Muscle of arm (tissue), 12 donors: Measurements from ENCODE around the gene VPS13D. TPM values are rescaled to one million over a fixed set of nuclear protein-coding genes. Genes with fewer than 3 reads are reported as not detected.

Experiments
- DNase-seq: peaks from one replicate; pipeline ENCODE4 v3.0.0-alpha.2; 2013
- polyA plus RNA-seq, 12 donors: library from polyadenylated mRNA; unstranded; fragments of 120-200 nt; gene quantifications; one replicate each; pipeline ENCODE4 v1.2.1, GENCODE V29; 2013; ENCODE audit not compliant: insufficient read length in 12 of 12

The VPS13D gene
- polyA plus RNA-seq, 12 donors = 13.2 to 32.7 (median 18.8) TPM; not detected in 1

DNA sequence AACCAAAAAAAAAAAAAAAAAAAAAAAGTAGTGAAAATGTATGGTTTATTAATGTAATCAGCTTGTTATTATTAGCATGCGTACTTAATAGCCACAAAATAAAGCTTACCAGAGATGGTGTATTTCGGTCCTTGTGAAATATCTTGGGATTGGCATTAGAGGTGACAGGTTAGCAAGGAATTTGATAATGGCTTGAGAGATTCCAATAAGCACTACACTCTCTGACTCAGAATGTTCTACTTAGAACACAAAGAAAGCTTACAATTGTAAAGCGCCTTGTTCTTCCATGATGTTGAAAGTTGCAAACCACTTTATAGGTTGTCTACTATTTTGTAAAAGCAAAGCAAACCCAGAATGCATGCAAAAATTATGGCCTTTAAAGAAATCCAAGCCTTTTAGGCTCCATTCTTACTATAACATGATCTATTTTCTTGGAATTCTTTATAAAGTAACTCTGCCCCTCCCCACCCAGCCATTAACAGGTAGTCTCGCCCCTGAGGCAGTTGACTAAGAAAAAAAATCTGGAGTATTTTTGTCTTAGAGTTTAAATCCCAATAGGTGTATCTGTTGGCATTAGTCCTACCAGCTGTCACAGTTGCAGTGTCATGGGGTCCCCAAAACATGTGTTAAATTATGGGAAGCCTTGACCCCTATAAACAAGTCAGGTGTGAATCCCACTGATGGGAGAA lies 259.0 kb downstream of the VPS13D start:
- no peak for DNase-seq

DNA sequence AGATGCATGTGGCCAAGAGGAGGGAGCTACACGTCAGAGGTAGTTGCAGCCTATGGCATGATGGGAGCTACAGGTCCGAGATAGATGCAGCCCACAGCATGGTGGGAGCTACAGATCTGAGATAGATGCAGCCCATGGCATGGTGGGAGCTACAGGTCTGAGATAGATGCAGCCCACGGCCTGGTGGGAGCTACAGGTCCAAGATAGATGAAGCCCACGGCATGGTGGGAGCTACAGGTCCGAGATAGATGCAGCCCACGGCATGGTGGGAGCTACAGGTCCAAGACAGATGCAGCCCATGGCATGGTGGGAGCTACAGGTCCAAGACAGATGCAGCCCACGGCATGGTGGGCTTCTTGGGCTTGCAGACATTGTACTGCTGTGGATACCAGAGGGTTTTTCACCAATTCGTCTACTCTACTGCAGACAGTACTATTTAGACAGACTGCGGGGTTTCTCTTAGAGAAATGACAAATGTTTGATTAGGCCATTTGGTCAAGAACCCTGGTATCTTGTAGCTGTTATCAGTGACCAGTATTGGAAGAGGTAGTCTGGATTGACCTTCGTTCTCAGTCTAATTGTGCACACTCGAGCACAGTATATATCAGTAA lies 260.8 kb downstream of the VPS13D start:
- no peak for DNase-seq

DNA sequence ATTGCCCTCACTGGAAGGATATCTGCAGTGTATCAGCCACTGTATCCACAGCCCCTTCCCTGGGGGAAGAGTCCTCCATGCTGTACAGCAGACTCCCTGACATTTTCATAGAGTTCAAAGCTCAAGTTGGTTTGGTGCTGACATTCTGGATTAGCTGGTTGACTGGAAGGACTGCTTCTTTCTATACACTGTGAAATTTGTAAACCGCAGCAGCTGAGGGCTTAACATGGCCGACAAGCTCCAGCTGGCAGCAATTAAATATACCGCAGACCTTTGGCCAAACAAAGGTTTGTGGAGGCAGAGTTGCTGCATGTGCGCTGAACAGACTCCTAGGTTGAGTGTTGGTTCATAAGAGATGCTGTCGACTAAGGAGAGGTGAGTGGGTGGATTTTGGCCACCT lies 261.8 kb downstream of the VPS13D start:
- DNase-seq = no peak

DNA sequence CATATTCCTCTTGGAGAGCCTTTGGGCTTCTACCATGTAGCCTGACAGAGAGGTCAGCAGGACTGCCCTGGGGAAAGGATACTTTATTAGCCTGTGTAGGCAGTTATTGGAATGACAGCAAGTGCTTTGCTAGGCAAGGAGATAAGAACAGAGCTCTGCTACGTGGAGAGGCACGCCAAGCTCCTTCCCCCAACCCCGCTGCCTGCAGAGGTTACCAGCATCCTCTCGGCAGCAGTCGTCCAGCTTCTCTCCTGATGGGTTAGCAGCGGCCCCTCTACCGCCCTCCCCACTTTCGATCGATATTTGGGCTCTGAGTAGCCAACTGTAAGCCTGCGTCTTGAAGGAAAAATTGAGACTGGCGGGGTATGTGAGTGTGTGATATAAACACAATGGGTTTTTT lies 265.9 kb downstream of the VPS13D start:
- no peak for DNase-seq

DNA sequence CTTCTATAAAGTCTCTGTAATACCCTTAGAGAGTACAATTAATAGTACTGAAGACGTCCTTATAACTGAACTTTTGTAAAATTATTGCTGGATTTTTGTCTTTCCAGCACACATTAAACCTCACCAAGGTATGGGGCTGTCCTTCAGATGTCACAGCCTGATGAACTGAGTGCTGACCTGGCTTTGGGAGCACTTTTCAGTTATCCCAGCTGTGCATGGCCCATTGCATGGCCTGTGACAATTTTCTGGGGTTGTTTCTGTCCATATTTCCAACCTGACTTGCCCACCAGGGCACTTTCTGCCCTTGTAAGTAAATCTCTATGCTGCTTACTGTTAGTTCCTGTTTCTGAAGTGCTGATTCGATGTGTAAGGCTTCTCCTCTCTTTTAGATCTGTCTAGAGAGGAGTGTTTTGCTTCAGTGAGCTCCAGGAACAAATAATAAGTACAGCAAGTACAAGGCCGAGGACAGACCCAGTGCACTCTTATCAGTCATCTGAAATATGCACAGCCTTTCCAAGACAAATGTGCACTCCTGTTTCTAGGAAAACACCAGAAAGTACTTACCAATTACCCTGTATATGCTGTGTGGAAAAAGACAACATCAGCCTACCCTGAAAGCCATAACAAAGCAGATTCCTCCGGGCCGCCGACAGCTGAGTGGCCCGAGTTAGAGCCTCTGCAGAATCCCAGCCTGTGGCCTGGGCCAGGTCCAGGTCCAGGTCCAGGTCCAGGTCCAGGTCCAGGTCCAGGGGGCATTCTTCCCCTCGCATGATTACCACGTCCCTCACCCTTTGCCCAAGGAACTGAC lies 266.5 kb downstream of the VPS13D start:
- no peak for DNase-seq

DNA sequence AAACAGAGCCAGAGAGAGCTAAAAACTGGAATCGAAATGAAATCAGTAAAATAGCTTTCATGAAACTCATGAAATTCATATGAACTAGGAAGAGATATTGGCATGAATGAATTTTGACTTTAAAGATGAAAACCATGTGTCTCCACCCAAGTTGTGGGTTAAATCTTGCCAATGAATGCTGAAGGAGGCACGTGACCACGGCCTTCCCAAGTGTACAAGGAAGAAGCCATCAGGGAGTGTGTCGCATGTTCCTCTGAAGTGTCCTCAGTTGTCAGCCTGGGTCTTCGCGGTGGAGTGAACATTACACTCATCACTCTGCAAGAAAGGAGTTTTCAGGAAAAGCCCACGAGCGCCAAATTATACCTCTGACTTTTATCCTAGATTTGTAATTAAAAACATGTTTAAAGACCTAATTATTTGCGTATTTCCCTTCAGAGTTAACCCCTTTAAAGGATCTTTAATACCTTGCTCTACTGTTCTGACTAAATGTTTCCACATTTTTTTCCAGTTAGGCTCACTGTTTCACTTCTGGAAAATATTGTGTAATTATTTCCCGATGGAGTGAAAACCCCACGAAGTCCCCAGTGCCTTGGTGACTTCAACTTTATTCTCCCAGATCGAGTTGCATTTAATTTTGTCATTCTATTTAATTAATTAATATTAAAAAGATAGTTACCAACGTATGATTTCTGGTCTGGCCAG lies 269.9 kb downstream of the VPS13D start:
- no peak for DNase-seq

DNA sequence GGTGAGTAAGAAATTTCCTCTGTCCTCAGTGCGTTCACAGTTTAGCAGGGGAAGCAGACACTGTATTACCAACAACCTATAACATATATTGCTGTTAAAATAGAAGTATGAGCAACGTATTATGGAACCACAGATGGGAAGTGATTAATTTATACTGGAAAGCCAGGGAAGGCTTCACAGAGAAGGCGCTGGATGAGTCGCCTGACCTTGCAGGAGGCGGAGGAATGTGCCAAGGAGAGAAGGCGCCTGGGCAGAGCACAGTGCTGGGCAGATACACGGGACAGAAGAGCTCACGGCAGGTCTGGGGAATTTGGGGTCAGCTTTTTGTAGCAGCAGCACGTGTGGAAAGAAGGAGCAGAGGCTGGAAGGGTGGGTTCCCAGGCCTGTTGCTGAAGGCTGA lies 271.8 kb downstream of the VPS13D start:
- DNase-seq = no peak

DNA sequence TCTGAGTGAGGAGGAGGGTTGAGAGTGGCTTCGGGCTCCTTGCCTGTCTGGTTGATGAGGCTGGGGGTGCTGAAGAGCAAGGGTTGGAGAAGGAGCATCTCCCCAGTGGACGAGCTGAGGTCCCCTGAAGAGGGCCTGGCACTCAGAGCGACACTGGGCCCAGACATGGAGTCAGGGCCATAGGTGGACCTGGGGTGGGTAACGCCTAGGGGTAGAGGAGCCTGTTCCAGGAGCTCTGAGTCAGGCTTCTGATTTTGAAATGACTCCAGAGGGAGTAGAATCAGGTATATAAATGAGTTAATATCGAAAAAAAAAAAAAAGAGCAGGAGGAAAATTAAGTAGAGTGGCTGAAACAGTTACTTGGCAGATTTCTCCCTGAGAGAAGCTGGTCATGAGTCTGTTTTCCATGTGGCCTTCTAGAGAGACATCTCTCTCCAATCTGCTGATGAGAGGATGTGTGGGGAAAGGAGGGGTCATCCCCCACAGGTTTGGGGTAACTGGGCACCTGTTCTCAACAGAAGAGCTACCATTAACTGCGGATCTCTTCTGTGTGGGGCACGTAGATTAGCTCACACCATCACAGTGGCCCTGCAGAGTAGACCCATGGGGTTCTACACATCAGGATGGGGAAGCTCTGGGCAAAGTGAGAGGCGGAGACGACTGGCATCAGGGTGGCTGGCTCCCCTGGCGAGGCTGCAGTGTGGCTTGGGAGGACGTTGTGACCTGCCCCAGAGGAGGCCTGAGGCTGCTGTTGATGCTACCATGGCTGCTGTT lies 272.7 kb downstream of the VPS13D start:
- no peak for DNase-seq

DNA sequence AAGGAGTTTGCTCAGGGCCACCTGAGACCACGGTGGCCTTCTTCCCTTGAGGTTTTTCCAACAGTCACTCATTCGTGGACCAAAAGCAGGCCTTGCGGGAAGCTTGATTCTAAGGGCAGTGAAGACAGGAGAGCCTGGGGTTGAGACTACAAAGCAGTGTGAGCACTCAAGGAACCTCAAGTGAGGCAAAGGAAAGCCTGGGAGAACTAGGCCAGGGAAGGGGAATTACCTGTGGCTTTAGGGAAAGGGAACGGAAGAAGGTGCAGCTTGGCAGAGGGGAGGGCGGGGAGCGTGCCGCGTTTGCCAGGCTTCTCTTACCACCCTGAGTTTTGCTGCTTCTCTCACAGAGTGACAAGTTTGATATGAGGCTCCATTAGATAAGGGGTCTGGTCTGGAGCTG lies 273.9 kb downstream of the VPS13D start:
- DNase-seq = no peak

DNA sequence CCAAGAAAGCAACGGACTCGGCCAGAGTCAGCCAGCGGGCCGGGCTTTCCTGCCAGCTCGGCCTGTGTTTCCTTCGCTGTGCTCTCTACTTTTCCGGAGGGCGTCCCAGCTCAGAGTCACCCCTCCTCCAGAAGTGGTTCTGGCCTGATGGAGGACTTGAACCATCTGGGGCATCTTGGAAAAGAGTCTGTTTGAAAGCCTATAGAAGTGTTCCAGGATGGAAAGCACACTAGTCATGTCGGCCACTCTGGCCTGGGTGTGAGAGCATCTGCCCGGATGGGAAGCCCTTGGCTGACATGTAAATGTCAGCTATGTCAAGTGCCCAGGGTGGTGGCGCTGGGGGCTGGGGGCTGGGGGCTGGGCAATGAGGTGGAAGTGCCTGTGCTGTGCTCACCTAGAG lies 274.8 kb downstream of the VPS13D start:
- DNase-seq = no peak

DNA sequence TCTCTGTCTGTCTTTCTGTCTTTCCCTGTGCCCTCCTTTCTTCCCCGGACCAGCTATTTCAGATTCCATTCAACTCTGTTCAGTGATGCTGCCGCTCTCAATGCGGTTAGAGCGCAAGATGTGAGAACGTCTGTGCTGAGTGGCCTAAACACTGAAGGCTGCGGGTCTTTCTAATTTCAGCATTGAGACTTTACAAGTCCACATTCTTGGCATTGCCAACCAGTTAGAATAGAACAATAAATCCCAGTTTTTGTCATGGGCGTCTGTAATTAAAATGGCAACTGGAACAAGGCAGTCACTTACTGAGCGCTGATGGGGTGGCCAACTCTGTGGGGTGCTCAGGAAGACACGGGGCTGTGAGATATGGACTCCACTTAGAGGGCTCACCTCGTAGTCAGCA lies 275.4 kb downstream of the VPS13D start:
- no peak for DNase-seq

DNA sequence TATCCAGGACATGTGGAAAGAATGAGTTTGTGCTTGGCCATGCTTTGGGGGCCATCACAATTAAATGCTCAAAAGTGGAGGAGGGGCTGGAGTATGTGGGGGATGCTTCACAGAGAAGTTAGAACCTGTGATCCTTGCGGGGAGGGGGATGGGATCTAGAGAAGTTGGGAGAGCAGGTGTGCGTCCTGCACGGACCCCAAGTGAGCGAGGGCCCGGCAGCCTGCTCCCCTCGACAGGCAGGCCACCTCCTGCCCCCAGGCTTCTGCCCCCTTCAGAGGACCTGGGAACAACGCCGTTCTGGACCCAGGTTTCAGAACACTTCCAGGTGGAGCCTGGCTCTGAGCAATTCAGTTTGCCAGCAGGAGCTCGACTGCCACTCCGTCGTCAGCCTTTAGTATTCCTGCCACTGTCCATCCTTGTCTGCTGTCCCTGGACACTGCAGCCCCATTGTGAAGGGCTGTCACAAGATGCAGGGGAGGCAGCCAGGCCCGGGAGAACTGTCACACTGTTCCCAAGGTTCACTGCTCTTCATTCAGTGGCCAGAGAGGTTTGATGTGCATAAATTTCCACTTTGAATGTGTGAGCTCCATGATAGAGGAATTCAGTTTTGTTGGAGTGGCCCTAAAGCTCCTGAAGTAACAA lies 275.9 kb downstream of the VPS13D start:
- no peak for DNase-seq

DNA sequence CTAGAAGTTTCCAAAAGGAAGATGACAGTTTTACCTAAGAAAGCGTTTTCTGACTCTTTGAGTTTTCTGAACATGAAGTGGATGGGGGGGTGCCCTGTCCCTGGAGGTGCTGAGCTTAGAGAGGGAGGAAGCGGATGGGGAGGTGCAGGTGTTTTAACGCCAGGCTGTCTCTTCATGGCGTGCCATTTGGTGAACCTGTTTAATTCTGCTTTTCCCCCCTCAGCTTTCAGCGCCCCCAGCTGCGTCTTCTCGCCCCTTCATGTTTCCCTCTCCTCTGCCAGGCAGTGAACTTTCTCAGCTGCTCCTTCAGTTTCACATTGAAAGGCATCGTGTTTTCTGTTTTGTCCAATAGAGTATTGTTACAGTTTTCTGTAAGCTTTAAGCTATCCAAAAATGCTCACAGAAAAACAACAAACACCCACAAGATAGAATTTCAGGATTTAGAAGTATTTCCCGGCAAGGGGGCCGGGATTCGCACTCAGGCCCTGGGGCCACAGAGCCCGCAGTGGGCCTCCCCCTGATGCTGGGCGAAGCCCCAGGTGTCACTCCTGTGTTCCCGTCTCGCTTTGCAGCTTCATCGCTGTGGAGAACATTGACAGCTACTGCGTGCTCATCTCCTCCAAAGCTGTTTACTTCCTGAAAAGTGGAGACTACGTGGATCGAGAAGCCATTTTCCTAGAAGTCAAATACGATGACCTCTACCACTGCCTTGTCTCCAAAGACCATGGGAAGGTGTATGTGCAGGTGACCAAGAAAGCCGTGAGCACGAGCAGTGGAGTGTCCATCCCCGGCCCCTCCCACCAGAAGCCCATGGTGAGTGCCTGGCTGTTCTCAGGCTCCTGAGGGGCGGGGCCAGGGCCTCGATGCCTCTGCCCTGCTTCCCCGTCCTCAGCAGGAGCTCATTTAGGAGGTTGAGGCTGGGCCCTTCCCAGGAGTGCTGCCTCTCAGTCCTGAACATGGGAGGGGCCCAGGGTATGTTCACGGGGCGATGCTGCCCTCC lies 276.8 kb downstream of the VPS13D start:
- no peak for DNase-seq

DNA sequence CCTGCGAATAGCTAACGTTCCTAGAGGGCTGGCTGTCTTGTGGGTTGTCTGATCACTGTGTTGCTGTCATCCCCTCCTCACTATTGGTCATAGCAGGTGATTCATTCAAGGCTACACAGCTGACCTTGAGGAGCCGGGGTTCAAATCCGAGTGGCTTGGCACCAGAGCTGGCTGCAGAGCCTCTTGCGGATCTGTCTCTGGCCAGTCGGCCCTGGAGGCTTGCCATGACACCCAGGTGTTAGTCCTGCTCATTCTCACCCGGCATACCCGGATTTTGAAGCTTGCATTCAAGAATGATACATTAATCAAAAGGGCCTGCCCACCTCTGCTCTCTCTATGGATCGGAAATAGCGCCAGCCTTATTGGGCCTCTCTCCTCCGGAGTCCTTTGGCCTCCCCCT lies 277.8 kb downstream of the VPS13D start:
- no peak for DNase-seq

DNA sequence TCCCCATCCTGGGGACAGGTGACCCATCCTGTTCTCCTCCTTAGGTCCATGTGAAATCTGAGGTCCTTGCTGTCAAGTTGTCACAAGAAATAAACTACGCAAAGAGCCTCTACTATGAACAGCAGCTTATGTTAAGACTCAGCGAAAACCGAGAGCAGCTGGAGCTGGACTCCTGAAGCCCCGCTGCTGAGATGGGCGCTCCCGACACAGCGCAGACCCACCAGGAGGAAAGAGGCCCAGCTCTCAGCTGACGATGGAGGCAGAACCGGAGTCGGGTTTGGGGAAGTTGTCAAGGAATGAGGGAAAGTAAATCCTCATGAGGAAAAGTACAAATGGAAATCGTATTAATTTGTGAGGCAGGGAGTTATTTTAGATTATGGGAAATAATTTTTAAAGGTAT lies 279.0 kb downstream of the VPS13D start:
- DNase-seq = no peak

DNA sequence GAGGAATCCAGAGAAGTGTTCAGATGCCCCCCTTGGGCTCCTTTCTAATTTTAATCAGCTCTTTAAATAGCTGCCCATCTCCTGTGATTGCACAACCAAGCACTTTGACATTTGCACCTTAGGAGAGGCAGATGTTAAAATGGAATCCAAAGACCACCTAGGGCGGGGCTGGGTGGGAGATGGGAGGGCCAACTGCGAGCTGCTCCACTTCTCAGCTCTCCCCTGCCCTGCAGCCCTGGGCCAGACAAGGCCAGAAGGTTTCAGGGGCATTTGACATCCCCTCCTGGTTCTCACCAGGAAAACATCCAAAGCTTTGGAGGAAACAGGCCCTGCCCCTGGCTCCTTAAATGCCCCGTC lies 281.3 kb downstream of the VPS13D start:
- no peak for DNase-seq

DNA sequence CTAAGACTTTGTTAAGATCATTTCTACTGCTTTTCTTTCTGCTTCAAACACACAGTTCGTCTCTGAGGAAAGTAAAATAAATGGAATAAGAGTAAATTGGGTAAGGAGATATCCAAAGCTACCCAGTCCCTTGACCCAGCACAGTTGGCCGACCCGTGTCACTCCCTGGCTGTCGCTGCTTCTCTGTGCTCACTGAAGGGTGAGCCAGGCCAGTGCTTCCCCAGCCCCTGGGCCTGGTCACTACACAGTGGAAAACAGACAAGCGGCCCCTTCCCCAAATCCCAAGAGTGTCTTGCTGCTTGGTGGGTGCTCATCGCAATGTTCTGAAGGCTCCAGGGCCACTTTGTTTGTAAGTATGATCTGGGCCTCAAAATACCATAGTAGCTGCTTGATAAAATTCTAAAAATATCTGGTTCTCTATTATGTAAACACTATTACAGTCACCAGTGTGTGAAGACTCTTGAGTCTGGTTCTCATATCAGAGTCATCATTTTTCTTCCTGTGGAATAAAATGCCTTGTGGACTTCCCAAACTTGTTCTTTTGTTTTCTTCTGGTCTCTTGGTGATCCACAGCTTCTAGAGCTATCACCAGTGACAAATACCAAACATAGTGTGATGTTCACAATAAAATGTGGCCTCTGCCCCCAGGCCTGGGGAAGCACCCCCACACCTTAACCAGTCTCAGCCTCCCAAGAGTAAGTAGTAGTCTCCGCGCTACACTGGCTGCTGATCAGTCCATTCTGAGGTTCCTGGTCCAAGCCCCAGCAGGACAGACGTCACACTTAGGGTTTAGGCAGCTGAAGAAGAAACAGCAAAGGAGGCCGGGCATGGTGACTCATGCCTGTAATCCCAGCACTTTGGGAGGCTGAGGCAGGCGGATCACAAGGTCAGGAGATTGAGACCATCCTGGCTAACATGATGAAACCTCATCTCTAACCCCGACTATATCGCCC lies 282.0 kb downstream of the VPS13D start:
- DNase-seq = no peak

DNA sequence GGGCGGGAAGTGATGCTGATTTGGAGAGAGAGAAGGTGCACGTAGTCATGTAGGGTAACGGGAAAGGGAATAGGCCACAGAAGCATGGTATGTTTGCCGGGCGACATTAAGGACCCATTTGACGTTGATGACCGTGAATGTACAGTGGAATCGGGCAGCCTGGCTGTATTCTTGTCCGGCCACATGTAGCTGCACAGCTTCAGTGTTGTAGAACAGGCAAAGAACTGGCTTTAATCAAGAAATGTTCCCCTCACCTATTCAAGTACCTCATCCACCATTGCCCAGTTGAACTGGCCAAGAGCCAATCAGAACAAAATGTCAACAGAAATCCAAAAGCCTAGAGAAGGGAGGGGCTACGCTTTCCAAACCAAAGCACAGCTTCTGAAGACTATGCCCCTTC lies 283.4 kb downstream of the VPS13D start:
- no peak for DNase-seq

DNA sequence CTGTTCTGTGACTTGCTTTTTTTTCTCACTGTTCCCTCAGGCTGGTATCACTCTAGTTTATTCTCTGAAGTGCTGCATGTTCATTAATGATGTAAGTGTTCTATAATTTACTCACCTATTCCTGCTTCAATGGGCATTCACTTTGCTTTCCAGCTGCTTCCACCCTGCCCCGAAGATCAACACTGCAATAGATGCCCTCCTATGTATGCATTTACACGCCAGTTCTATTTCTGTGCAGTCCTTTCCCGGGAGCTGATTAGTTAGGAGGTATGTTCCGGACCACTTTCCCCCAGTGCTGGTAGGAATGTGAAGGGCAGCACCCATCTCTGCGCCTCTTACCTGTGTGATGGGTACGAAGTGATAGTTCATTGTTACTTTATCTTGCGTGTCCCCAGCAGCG lies 284.8 kb downstream of the VPS13D start:
- DNase-seq = no peak
